ENCODE data around the gene FAM13A.

GRCh38 chr4:88751258-88752075 is 305.5 kb downstream of the FAM13A start:
- TF ChIP-seq, protein P1, sequence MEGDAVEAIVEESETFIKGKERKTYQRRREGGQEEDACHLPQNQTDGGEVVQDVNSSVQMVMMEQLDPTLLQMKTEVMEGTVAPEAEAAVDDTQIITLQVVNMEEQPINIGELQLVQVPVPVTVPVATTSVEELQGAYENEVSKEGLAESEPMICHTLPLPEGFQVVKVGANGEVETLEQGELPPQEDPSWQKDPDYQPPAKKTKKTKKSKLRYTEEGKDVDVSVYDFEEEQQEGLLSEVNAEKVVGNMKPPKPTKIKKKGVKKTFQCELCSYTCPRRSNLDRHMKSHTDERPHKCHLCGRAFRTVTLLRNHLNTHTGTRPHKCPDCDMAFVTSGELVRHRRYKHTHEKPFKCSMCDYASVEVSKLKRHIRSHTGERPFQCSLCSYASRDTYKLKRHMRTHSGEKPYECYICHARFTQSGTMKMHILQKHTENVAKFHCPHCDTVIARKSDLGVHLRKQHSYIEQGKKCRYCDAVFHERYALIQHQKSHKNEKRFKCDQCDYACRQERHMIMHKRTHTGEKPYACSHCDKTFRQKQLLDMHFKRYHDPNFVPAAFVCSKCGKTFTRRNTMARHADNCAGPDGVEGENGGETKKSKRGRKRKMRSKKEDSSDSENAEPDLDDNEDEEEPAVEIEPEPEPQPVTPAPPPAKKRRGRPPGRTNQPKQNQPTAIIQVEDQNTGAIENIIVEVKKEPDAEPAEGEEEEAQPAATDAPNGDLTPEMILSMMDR (IDR thresholded peaks at IDR 0.05), result no peak
- no peak for TF ChIP-seq POLR2A (IDR thresholded peaks at IDR 0.05)

All from suprapubic skin (tissue), 3 donors.